ENCODE measurements around the gene AP1G1.
"Not testable (repeated sequence)": the region's sequence is repeated elsewhere in the genome, so short reads cannot be mapped to it uniquely, and the experiment has no call there.

The AP1G1 gene

DNA sequence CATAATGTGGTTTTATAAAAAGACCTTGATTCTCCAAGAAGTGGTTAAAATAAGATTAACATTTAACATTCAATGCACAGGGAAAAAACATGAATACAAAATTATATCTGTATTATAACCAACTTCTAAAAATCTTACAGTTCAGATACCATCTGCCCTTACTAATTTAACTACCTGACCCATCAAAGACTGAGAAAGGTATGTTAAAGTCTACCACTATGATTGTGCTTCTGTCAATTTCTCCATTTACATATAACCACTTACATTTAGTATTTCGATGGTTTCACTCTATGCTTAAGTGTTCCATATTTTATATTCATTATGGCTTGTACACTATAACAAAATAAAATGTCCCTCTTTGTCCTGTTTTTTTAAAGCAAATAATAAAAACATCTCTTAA is 14.6 kb downstream of the AP1G1 start:
- H2AFZ ChIP-seq (ENCODE audit: low read depth, low read length) = no peak overlapping the region
- H3K9me3 ChIP-seq (ENCODE audit: low read length) = no peaks in the 10 kb centered on the region
- H3K4me3 ChIP-seq (ENCODE audit: low read length) = no peak overlapping the region
- H3K4me1 ChIP-seq (ENCODE audit: insufficient read depth, low read length) = no peaks in the 10 kb centered on the region
- peaks cover 9% of the 10 kb centered on the region for H3K36me3 ChIP-seq (ENCODE audit: insufficient read depth, low read length)
- no peaks in the 10 kb centered on the region for H3K27me3 ChIP-seq (ENCODE audit: insufficient read depth, low read length)

GRCh38 chr16:71792176-71792575 is 16.5 kb downstream of the AP1G1 start:
- Histone ChIP-seq H3K27me3 (ENCODE audit: insufficient read depth, low read length) (no peaks in the 10 kb centered on the region), H2AFZ (ENCODE audit: low read depth, low read length) (no peak overlapping the region), H3K36me3 (ENCODE audit: insufficient read depth, low read length) (peaks cover 22% of the 10 kb centered on the region), H3K4me1 (ENCODE audit: insufficient read depth, low read length) (no peaks in the 10 kb centered on the region), H3K9me3 (ENCODE audit: low read length) (no peaks in the 10 kb centered on the region), H3K4me3 (ENCODE audit: low read length) (no peak overlapping the region)

GRCh38 chr16:71790329-71790728 is 18.3 kb downstream of the AP1G1 start:
- not testable (repeated sequence) for H3K4me1 ChIP-seq (ENCODE audit: insufficient read depth, low read length); H3K27me3 ChIP-seq (ENCODE audit: insufficient read depth, low read length); H3K9me3 ChIP-seq (ENCODE audit: low read length); H2AFZ ChIP-seq (ENCODE audit: low read depth, low read length); H3K4me3 ChIP-seq (ENCODE audit: low read length)
- peaks cover 34% of the 10 kb centered on the region for H3K36me3 ChIP-seq (ENCODE audit: insufficient read depth, low read length)

- Histone ChIP-seq H3K4me3 (ENCODE audit: low read length) (no peak overlapping the region), H3K27me3 (ENCODE audit: insufficient read depth, low read length) (no peaks in the 10 kb centered on the region), H3K9me3 (ENCODE audit: low read length) (no peaks in the 10 kb centered on the region), H3K36me3 (ENCODE audit: insufficient read depth, low read length) (peaks cover 36% of the 10 kb centered on the region), H2AFZ (ENCODE audit: low read depth, low read length) (no peak overlapping the region), H3K4me1 (ENCODE audit: insufficient read depth, low read length) (no peaks in the 10 kb centered on the region)
Observed at GRCh38 chr16:71789136-71789535, 19.5 kb downstream of the AP1G1 start.

- H3K4me1 ChIP-seq (ENCODE audit: insufficient read depth, low read length) = no peaks in the 10 kb centered on the region
- H3K27me3 ChIP-seq (ENCODE audit: insufficient read depth, low read length) = no peaks in the 10 kb centered on the region
- H3K4me3 ChIP-seq (ENCODE audit: low read length) = no peak overlapping the region
- no peaks in the 10 kb centered on the region for H3K9me3 ChIP-seq (ENCODE audit: low read length)
- peaks cover 37% of the 10 kb centered on the region for H3K36me3 ChIP-seq (ENCODE audit: insufficient read depth, low read length)
- no peak overlapping the region for H2AFZ ChIP-seq (ENCODE audit: low read depth, low read length)
Observed at GRCh38 chr16:71788578-71788977, 20.1 kb downstream of the AP1G1 start.

- peaks cover 41% of the 10 kb centered on the region for H3K36me3 ChIP-seq (ENCODE audit: insufficient read depth, low read length)
- not testable (repeated sequence) for H3K4me1 ChIP-seq (ENCODE audit: insufficient read depth, low read length); H3K27me3 ChIP-seq (ENCODE audit: insufficient read depth, low read length); H3K9me3 ChIP-seq (ENCODE audit: low read length); H2AFZ ChIP-seq (ENCODE audit: low read depth, low read length); H3K4me3 ChIP-seq (ENCODE audit: low read length)
Observed at GRCh38 chr16:71785143-71785542, 23.5 kb downstream of the AP1G1 start.

- Histone ChIP-seq H3K36me3 (ENCODE audit: insufficient read depth, low read length) (peaks cover 39% of the 10 kb centered on the region), H2AFZ (ENCODE audit: low read depth, low read length) (no peak overlapping the region), H3K27me3 (ENCODE audit: insufficient read depth, low read length) (no peaks in the 10 kb centered on the region), H3K9me3 (ENCODE audit: low read length) (no peaks in the 10 kb centered on the region), H3K4me3 (ENCODE audit: low read length) (no peak overlapping the region), H3K4me1 (ENCODE audit: insufficient read depth, low read length) (peaks cover 2% of the 10 kb centered on the region)
Observed at GRCh38 chr16:71784093-71784492, 24.5 kb downstream of the AP1G1 start.

- Histone ChIP-seq H3K4me3 (ENCODE audit: low read length) (no peak overlapping the region), H3K27me3 (ENCODE audit: insufficient read depth, low read length) (no peaks in the 10 kb centered on the region), H3K36me3 (ENCODE audit: insufficient read depth, low read length) (peaks cover 26% of the 10 kb centered on the region), H2AFZ (ENCODE audit: low read depth, low read length) (no peak overlapping the region), H3K4me1 (ENCODE audit: insufficient read depth, low read length) (peaks cover 2% of the 10 kb centered on the region), H3K9me3 (ENCODE audit: low read length) (no peaks in the 10 kb centered on the region)
Observed at GRCh38 chr16:71781741-71782140, 26.9 kb downstream of the AP1G1 start.

- Histone ChIP-seq H3K36me3 (ENCODE audit: insufficient read depth, low read length) (peaks cover 25% of the 10 kb centered on the region), H3K27me3 (ENCODE audit: insufficient read depth, low read length) (no peaks in the 10 kb centered on the region), H2AFZ (ENCODE audit: low read depth, low read length) (no peak overlapping the region), H3K9me3 (ENCODE audit: low read length) (no peaks in the 10 kb centered on the region), H3K4me1 (ENCODE audit: insufficient read depth, low read length) (peaks cover 2% of the 10 kb centered on the region), H3K4me3 (ENCODE audit: low read length) (no peak overlapping the region)
Observed at GRCh38 chr16:71780521-71781089, 28.0 kb downstream of the AP1G1 start.

DNA sequence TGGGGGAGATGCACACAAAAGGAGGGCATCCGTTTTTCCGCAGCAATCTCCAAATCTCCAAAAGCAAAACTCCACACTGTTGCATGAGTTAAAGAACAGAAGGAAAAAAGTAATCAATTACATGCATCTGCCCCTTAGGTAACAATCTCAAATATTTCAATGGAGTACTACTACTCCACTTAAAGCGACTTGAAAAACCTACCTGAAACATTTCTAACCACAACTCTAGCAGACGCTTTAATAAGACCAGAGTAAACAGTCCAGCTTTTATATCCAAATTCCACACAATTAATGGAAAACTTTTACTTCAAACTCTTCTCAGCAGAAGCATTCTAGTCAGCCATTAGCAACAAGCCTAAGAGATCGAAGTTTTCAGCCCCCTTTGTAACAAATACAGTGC is 29.9 kb downstream of the AP1G1 start:
- Histone ChIP-seq H3K27me3 (ENCODE audit: insufficient read depth, low read length) (no peaks in the 10 kb centered on the region), H3K4me3 (ENCODE audit: low read length) (no peak overlapping the region), H2AFZ (ENCODE audit: low read depth, low read length) (no peak overlapping the region), H3K36me3 (ENCODE audit: insufficient read depth, low read length) (peaks cover 32% of the 10 kb centered on the region), H3K4me1 (ENCODE audit: insufficient read depth, low read length) (peaks cover 2% of the 10 kb centered on the region), H3K9me3 (ENCODE audit: low read length) (no peaks in the 10 kb centered on the region)

DNA sequence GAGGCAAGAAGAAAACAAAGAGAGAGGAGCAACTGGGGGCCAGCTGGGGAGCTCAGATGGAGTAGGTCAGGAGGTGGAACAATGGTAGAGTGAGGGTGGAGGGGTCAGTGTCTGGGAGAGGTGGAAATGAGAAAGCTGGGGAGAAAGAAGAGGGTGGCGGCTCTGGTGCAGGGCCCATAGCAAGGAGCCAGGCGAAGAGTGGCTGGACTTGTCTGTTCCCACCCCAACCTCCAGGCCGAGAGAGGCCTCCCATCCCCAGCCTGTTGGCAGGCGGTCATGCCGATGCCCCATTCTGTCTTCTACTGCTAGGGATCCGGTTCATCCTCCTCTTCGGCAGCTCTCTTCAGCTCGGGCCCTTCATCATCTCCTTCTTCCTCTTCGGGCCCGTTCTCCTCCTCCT is 31.3 kb downstream of the AP1G1 start:
- Histone ChIP-seq H3K9me3 (ENCODE audit: low read length) (no peaks in the 10 kb centered on the region), H3K4me1 (ENCODE audit: insufficient read depth, low read length) (peaks cover 2% of the 10 kb centered on the region), H3K4me3 (ENCODE audit: low read length) (no peak overlapping the region), H2AFZ (ENCODE audit: low read depth, low read length) (no peak overlapping the region), H3K27me3 (ENCODE audit: insufficient read depth, low read length) (no peaks in the 10 kb centered on the region), H3K36me3 (ENCODE audit: insufficient read depth, low read length) (peaks cover 45% of the 10 kb centered on the region)

DNA sequence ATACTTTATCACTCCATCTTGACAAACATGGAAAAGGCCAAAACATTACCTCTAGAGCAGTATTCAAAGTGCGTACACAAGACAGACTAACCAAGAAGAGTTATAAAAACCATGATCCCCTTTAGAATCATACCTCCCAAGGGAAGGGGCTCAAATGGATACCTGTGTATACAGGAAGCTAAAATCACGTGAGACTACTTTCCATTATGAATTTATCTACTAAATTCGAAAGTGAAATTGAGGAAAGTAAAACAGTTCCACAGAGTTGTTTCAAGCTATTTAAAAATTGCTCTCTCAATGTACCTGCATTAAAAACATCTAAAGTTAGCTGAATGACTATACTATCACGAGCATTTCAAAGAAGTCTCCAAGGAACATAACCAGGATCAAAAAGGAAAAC is 32.7 kb downstream of the AP1G1 start:
- Histone ChIP-seq H3K9me3 (ENCODE audit: low read length) (no peaks in the 10 kb centered on the region), H3K4me3 (ENCODE audit: low read length) (no peak overlapping the region), H3K36me3 (ENCODE audit: insufficient read depth, low read length) (peaks cover 54% of the 10 kb centered on the region), H3K4me1 (ENCODE audit: insufficient read depth, low read length) (no peaks in the 10 kb centered on the region), H2AFZ (ENCODE audit: low read depth, low read length) (no peak overlapping the region), H3K27me3 (ENCODE audit: insufficient read depth, low read length) (no peaks in the 10 kb centered on the region)

DNA sequence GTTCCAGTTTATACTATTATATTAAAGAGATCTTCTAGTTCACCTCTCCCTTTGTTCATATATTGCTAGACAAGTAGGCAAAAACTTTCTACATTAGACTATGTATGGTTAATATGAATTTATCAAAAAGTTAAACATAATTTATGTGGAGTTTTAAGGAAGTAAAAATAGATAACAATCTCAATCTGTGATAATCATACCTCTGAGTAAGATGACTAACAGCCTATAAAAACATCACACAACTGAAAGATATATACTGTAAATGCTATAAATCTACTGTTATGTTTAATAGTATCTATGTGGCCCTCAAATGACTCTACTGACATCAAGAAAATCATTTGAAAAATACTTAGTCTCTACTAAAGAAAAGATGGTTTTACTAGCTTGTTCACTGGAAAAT is 37.1 kb downstream of the AP1G1 start:
- peaks cover 76% of the 10 kb centered on the region for H3K36me3 ChIP-seq (ENCODE audit: insufficient read depth, low read length)

GRCh38 chr16:71769222-71769621 is 39.4 kb downstream of the AP1G1 start:
- no peaks in the 10 kb centered on the region for H3K27me3 ChIP-seq (ENCODE audit: insufficient read depth, low read length)
- H3K4me1 ChIP-seq (ENCODE audit: insufficient read depth, low read length) = no peaks in the 10 kb centered on the region
- H2AFZ ChIP-seq (ENCODE audit: low read depth, low read length) = no peak overlapping the region
- no peaks in the 10 kb centered on the region for H3K9me3 ChIP-seq (ENCODE audit: low read length)
- H3K36me3 ChIP-seq (ENCODE audit: insufficient read depth, low read length) = peaks cover 71% of the 10 kb centered on the region
- H3K4me3 ChIP-seq (ENCODE audit: low read length) = no peak overlapping the region

More for the DNA sequence above, 37.1 kb downstream of the AP1G1 start:
- H2AFZ ChIP-seq (ENCODE audit: low read depth, low read length) = no peak overlapping the region
- H3K4me3 ChIP-seq (ENCODE audit: low read length) = no peak overlapping the region
- no peaks in the 10 kb centered on the region for H3K4me1 ChIP-seq (ENCODE audit: insufficient read depth, low read length)
- no peaks in the 10 kb centered on the region for H3K9me3 ChIP-seq (ENCODE audit: low read length)
- H3K27me3 ChIP-seq (ENCODE audit: insufficient read depth, low read length) = no peaks in the 10 kb centered on the region
